WI38 (cell line): ENCODE data around the gene MOB3A.

Experiments used
- H3K4me3 ChIP-seq: 2 replicates; pipeline ENCODE4 v1.5.1; 2011; ENCODE audit warnings: low read depth, mild to moderate bottlenecking, control low read depth, low read length
- CTCF ChIP-seq: IDR thresholded peaks from 2 replicates; pipeline ENCODE4 v1.5.1; 2012; ENCODE audit warnings: low read depth, mild to moderate bottlenecking, control low read depth, low read length

The MOB3A gene

GRCh38 chr19:2084993-2085720 is 11.0 kb downstream of the MOB3A start:
- no peak for TF ChIP-seq CTCF
- H3K4me3 ChIP-seq, result no peak overlapping the region

GRCh38 chr19:2083174-2083854 is 12.8 kb downstream of the MOB3A start:
- no peak for TF ChIP-seq CTCF
- no peak overlapping the region for H3K4me3 ChIP-seq

- H3K4me3 ChIP-seq, result no peak overlapping the region
- no peak for TF ChIP-seq CTCF
Measured at GRCh38 chr19:2081873-2082810, 14.0 kb downstream of the MOB3A start.

GRCh38 chr19:2080336-2080988 is 15.7 kb downstream of the MOB3A start:
- TF ChIP-seq CTCF, result no peak

GRCh38 chr19:2079865-2080301 is 16.2 kb downstream of the MOB3A start:
- H3K4me3 ChIP-seq, result no peak overlapping the region
- no peak for TF ChIP-seq CTCF

More at GRCh38 chr19:2080336-2080988, 15.7 kb downstream of the MOB3A start:
- no peak overlapping the region for H3K4me3 ChIP-seq

- no peak overlapping the region for H3K4me3 ChIP-seq
- no peak for TF ChIP-seq CTCF
Measured at GRCh38 chr19:2079076-2079864, 16.9 kb downstream of the MOB3A start.
